Measurements from ENCODE around the gene COX6B2. TPM values are rescaled to one million over a fixed set of nuclear protein-coding genes. Genes with fewer than 3 reads are reported as not detected.

Gene COX6B2
- total RNA-seq, 4 donors from 2014 or later, result not detected

DNA sequence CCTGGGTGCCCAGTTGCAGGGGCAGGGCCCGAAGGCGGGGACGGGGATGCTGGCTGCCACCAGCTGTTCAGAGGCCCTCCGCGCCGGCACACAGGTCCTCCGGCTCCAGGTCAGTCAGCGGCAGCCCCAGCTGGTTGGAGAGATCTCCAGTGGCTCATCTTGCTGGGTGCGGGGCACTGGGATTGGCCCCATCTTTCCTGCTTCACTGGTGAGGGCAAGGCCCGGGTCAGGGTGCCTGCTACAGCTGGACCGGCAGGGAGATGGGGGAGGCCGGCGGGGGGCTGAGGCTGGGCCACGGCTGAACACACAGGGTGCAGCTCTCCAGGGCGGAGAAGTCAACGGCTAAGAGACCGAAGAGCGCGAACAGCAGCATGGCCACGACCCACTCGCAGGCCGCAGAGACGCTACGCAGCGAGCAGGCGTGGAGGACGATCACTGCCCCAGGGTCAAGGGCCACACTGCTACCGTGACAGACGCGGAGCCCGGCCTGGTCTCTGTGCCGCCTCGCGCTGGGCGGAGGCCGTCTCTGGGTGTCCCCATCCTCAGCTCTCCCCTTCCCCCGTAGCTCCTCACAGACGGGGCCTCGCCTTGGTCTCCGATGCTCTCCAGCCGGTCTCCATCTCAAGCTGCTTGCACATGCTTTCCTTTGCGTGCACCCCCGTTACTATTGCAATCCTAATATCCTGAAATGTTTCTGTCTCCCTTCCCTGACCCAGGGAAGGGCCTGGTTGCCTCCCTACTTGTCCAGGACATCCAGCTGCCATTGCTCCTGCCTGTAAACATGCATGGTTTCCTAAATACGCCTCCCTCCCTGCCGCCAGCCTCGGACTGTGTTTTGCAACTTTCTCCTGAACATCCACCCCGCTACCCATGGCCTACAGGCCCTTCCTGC, 41.7 kb downstream of the COX6B2 start:
- TF ChIP-seq, protein P1, sequence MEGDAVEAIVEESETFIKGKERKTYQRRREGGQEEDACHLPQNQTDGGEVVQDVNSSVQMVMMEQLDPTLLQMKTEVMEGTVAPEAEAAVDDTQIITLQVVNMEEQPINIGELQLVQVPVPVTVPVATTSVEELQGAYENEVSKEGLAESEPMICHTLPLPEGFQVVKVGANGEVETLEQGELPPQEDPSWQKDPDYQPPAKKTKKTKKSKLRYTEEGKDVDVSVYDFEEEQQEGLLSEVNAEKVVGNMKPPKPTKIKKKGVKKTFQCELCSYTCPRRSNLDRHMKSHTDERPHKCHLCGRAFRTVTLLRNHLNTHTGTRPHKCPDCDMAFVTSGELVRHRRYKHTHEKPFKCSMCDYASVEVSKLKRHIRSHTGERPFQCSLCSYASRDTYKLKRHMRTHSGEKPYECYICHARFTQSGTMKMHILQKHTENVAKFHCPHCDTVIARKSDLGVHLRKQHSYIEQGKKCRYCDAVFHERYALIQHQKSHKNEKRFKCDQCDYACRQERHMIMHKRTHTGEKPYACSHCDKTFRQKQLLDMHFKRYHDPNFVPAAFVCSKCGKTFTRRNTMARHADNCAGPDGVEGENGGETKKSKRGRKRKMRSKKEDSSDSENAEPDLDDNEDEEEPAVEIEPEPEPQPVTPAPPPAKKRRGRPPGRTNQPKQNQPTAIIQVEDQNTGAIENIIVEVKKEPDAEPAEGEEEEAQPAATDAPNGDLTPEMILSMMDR (IDR thresholded peaks at IDR 0.05; ENCODE audit: low read depth), result no peak

DNA sequence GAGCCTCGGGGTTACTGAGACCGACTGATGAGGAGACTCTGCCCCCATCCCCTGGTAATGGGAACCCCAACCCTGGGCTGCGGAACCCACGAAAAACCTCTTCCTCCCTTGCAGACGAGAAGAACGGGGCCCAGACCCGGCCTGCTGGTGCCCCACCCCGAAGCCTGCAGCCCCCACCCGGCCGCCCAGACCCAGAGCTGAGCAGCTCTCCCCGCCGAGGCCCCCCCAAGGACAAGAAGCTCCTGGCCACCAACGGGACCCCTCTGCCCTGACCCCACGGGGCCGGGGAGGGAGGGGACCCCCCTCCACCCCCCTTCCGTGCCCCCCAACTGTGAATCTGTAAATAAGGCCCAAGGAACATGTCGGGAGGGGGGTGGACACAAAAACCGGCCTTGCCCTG, 42.7 kb downstream of the COX6B2 start:
- TF ChIP-seq, protein P1 (IDR thresholded peaks at IDR 0.05; ENCODE audit: low read depth), result no peak

DNA sequence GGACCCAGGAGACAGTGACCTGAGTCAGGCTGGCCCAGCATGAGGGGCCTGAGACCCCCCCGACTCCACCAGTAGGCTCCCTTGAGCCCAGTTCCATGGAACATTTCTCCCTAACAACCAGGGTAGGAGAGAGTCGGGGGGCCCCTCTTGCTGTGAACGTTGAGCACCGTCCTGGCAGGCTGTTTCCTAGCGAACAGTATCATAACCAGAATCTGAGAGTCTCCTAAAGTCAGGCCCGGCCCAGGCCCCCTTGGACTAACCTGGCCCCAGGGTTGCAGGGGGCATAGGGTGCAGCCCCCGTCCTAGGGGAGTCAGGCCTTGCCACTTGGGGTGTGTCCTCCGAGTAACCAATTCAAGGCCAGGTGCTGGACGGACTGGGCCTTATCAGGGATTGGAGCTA, 43.1 kb downstream of the COX6B2 start:
- TF ChIP-seq, protein P1 (IDR thresholded peaks at IDR 0.05; ENCODE audit: low read depth), result no peak

DNA sequence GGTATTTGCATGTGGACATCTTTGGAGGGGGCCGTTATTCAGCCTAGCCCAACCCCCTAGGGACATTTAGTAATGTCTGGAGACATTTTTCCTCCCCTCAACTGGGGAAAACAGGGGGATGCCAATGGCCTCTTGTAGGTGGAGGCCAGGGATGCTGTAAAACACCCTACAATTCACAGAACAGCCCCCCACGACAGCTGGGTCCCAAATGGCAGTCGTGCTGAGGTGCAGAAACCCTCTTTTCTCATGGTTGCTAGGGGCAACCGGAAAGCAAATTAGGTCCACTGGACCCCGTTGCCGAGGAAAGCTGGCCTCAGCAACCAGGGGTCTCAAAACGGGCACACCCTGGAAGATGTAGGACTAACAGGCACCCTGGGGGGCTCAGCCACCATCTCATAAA, 44.0 kb downstream of the COX6B2 start:
- TF ChIP-seq, protein P1 (IDR thresholded peaks at IDR 0.05; ENCODE audit: low read depth), result no peak

DNA sequence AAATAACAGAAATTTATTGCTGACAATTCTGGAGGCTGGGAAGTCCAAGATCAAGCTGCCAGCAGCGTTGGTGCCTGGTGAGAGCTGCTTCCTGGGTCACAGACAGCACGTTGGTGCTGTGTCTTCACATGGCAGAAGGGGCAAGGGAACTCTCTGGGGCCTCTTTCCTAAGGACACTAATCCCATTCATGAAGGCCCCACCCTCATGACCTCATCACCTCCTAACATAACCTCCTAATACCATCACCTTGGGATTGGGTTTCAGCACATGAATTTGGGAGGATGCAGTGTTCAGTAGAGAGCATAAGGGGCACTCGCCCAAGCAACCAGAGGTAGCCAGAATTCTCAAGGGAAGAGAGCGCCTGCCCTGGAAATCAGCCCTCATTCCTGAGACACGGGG, 45.1 kb downstream of the COX6B2 start:
- TF ChIP-seq, protein P1 (IDR thresholded peaks at IDR 0.05; ENCODE audit: low read depth), result no peak

DNA sequence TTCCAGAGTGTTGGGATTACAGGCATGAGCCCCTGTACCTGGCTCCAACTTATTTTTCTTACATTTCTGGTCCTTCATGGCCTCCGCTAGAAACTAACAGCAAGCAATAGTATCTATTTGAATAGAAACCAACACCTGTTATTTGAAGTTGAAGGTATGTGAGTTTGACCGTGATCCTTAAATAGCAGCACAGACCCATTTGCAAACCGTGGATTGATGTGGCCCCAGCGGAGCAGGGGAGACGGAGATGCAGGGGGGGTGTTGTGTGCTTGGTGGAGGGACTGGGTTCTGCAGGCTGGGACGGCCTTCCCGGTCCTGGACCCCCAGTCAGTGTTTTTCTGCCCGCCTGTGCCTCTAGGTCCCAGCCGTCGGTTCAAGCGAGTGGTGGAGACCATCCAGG, 46.2 kb downstream of the COX6B2 start:
- TF ChIP-seq, protein P1 (IDR thresholded peaks at IDR 0.05; ENCODE audit: low read depth), result no peak

DNA sequence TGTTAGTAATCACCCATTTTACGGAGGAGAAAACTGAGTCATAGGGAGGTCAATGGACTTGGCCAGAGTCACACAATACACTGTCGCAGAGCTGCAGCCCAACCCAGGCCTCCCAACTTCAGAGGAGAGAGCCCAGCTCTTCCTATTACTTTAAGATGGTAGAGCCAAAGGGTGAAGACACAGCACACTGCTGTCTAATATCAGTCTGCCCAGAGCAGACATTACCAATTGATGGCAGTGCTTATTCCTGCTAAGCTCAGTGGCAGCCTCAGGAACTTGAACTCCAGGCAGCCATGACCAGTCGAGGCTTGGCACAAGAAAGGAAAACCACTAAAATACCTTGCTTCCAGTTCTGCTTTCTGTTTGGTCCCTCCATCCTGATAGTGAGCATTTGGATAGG, 47.8 kb downstream of the COX6B2 start:
- TF ChIP-seq, protein P1 (IDR thresholded peaks at IDR 0.05; ENCODE audit: low read depth), result no peak

Data from subcutaneous adipose tissue (tissue), 4 donors.